HS-27A (cell line): ENCODE data around the gene GPR37L1.
"Not testable (repeated sequence)": the region's sequence is repeated elsewhere in the genome, so short reads cannot be mapped to it uniquely, and the experiment has no call there.

ENCODE experiments used
- DNase-seq: peaks from one replicate; pipeline ENCODE4 v3.0.0-alpha.2; 2012; ENCODE audit warnings: low read depth, missing footprints

Gene GPR37L1

DNA sequence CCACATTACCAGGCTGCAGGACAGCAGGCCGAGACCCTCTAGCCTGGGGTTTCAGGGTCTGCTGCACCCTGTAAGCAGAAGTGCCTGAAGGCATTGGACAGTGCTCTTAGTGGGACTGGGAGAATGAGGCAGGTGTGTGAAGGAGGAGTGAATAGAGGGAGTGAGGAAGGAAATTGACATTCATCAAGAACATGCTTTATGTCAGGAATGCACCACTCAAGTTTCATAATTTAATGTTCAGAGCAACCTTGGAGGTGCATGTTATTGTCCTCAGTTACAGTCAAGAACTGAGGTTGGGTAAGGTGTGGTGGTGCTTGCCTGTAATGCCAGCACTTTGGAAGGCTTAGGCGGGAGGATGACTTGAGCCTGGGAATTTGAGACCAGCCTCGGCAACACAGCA is 11.7 kb upstream of the GPR37L1 start:
- no peak for DNase-seq

DNA sequence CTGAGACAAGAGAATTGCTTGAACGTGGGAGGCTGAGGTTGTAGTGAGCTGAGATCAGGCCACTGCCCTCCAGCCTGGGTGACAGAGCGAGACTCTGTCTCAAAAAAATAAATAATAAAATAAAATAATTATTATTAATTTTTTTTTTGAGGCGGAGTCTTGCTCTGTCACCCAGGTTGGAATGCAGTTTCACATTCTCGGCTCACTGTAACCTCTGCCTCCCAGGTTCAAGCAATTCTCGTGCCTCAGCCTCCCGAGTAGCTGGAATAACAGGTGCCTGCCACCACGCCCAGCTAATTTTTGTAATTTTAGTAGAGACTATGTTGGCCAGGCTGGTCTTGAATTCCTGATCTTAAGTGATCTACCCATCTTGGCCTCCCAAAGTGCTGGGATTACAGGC is 11.1 kb upstream of the GPR37L1 start:
- not testable (repeated sequence) for DNase-seq

DNA sequence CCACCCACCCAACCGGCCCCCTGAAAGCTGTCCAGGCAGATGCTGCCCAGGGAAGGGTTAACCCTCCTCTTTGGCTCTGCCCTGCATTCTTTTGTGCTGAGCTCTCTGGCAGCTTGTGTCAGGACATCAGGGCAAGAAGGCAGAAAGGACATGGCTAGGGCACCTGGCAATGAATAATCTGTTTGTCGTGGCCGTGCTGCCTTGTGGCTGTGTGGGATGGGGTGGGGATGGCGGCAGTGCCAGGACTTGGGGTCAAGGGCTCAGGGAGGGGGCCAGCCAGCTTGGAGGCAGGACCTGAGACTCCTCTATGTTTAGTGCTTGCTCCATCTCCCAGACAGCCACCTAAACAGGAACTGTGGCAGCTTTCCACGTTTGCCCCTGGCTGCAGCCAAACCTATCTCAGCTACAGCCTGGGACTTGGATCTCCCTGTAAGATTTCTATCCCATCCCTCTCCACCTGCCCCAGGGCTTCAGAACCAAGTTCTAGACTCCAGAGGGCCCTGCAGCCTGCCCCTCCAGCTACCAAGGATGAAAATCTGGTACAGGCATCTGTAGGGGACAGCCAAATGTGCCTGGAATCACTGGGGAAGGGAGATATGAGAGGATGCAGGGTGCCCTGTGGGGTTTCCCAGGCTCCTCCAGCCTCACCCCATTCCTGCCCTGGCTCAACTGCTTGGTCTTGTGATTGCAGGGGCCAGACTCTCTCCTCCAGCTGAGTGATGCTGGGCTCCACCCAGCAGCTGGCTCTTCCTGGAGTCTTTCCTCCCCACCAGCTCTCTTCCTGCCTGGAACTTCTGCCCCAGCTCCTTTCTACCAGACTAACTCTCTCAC is 9.6 kb upstream of the GPR37L1 start:
- DNase-seq: no peak

DNA sequence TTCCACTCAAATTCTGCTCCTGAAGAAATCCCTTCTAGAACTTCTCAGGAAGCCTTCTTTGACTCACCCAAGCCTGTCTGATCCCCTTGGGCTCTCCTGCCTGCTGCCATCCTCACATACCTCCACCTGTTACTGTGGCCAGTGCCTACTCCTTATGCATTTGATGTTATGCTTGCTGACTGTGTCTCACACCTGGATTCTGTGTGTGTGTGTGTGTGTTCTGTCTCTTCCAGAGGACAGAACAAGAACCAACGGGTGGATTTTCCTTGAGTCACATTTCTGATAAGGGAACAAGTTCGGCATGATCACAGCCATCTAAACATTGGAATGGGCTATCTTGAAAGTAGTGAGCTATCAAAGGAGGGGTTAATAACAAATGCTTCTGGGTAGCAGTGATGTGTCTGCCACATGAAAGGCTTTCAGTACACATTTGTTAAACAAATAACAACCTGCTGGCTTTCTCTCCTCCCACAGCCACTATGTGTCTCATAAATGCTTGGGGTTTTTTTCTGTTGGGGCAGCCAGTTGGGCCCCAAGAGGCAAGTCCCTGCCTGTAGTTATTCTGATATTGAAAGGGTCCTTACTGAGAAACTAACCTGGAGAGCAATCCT is 8.9 kb upstream of the GPR37L1 start:
- no peak for DNase-seq

DNA sequence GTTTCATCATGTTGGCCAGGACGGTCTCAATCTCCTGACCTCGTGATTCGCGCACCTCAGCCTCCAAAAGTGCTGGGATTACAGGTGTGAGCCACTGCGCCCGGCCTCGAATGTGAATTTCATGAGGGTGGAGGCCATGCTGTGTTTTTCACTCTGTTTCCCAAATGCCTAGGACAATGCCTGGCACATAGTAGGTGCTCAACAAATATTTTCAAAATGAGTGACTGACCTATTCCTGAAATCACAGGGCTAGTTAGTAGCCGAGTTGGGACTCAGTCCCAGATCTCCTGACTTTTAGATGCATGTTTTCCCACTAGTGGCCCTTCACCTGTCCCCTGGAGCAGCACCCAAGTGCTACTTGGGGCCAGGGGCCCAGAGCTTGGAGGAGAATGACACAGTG is 6.4 kb upstream of the GPR37L1 start:
- DNase-seq: no peak

DNA sequence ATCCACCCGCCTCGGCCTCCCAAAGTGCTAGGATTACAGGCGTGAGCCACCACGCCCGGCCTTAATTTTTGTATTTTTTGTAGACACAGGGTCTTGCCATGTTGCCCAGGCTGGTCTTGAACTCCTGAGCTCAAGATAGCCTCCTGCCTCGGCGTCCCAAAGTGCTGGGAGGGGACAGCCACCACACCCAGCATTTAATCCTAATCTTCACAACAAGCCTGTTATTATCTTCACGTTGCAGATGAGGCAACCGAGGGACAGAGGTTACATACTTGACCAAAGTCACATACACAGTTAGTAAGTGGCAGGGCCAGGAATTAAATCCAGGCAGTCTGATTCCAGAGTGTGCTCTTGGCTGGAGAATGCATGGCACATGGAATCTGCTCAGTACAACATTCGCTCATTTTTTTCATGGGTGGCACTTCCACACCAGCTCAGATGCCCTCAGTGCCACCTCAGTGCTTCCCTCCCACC is 4.8 kb upstream of the GPR37L1 start:
- DNase-seq: no peak

DNA sequence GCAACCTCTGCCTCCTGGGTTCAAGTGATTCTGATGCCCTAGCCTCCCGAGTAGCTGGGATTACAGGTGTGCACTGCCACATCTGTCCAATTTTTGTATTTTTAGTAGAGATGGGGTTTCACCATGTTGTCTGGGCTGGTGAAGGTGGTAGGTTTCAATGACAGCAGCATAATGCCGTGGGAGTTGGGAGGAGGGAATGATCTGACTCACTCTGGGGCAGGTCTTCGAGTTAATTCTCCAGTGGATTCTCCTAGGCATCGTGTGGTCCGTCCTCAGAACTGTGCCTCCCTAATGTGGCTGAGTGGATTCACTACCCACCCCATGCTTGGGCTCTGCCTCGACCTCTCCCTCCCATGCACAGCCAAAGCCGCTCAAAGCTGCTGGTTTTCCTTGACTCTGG is 1.7 kb upstream of the GPR37L1 start:
- DNase-seq: no peak

DNA sequence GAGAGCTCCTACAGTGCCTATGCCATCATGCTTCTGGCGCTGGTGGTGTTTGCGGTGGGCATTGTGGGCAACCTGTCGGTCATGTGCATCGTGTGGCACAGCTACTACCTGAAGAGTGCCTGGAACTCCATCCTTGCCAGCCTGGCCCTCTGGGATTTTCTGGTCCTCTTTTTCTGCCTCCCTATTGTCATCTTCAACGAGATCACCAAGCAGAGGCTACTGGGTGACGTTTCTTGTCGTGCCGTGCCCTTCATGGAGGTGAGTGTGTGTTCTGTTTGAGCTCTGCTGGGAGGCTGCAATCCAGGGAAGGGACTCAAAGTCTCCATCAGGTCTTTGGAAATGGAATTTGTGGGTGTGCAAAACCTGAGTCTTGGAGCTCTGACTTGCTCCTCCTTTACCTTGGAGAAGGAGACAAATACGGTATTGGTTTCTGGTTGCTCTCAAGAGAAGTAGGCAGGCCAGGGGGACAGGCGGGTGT is 658 bp downstream of the GPR37L1 start:
- no peak for DNase-seq

DNA sequence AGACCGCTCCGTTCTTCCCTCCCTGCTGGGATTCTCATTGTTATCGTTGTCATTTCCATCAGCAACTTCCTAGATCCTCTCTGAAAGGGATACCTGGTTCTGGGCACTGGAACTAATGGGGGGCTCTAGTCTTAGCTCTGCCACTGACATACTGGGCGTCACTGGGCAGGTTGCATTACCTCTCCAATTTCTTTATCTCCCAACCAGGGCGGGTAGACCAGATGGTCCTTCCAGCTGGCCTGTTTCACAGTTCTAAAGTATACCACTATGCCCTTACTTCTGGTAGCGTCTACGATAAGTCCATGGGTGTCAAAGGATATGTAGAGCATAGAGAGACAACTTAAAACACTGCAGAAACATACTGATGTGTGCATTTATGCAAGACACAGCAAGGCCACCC is 1.4 kb downstream of the GPR37L1 start:
- DNase-seq: no peak

DNA sequence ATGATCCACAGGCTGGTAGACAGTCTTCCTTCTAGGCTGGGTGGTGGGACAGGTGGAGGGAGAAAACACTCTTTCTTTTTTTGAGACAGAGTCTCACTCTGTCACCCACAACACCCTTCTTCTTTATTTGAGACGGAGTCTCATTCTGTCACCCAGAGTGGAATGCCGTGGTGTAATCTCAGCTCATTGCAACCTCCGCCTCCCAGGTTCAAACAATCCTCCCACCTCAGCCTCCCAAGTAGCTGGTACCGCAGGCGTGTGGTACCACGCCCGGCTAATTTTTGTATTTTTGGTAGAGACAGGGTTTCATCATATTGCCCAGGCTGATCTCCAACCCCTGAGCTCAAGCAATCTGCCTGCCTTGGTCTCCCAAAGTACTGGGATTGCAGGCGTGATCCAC is 2.9 kb downstream of the GPR37L1 start:
- DNase-seq: no peak

DNA sequence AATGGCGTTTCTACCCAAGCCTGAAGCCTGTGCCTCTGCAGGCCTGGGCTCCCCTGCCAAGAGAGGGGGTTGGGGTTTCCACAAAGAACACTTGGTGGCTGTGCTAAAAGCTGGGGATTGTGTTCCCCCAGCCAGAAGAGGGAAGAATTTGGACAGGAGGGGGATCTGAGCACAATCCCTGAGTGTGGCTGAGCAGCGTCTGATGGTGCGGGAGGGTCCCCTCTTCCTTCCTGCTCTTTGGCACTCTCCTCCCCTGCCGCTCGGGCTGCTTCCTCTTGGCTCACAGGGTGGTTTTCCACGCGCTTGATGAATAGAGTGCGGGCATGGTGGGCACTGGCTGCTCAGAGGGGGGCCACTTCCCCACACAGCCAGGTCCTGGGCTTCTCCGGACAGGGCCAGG is 3.7 kb downstream of the GPR37L1 start:
- no peak for DNase-seq

DNA sequence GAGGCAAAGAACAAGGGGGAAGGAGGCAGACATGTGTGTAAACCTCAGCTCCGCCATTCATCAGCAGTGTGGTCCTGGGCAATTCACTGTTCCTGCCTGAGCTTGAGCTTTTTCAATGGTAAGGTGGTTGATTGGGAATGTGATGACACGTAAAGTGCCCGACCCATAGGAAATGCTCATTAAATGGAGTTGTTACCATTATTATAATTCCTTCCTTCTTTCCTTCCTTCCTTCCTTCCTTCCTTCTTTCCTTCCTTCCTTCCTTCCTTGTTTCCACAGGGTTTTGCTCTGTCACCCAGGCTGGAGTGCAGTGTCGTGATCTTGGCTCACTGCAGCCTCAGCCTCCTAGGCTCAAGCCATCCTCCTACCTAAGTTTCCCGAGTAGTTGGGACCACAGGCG is 4.3 kb downstream of the GPR37L1 start:
- no peak for DNase-seq

DNA sequence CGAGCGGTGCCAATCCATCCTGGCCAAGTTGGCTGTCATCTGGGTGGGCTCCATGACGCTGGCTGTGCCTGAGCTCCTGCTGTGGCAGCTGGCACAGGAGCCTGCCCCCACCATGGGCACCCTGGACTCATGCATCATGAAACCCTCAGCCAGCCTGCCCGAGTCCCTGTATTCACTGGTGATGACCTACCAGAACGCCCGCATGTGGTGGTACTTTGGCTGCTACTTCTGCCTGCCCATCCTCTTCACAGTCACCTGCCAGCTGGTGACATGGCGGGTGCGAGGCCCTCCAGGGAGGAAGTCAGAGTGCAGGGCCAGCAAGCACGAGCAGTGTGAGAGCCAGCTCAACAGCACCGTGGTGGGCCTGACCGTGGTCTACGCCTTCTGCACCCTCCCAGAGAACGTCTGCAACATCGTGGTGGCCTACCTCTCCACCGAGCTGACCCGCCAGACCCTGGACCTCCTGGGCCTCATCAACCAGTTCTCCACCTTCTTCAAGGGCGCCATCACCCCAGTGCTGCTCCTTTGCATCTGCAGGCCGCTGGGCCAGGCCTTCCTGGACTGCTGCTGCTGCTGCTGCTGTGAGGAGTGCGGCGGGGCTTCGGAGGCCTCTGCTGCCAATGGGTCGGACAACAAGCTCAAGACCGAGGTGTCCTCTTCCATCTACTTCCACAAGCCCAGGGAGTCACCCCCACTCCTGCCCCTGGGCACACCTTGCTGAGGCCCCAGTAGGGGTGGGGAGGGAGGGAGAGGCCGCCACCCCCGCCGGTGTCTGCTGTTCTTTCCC is 5.3 kb downstream of the GPR37L1 start:
- DNase-seq: no peak

DNA sequence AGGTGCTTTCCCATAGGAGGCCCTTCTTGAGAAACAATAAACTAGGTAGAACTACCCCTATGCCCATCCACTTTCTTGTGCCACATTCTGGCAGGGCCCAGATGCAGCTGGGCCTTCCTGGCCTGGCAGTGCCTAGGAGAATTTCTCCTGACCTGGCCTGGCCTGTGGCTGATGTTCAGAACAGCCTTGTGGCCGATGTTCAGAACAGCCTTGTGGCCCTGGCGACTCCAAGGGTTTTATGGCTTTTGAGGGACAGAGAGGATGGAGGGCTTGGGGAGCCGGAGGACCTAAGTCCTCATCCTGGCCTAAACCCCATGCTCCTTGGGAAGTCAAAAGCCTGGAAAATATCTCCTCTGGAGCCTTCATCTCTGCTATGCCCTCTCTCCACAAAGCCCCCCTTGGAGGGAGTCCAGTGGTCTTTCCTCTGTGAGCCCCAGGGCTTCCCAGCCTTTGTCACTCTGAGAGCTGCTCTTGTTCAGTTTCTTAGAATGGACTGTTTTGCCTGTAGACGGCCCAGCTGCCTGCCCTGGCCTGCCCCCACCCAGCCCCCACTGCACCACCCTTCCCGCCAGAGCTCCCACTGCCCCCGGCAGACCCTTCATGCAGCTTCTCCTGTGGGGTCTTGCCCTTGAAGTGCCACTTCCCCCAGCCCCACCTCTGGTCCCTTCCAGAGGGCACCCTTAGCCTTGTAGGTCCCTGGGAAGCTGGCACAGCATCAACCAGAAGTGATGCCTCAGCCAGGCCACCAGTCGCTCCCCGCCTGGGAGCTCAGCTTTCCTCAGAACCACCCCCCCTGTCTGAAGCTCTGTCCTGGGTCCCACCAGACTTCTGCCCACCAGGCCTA is 7.0 kb downstream of the GPR37L1 start:
- DNase-seq: no peak

DNA sequence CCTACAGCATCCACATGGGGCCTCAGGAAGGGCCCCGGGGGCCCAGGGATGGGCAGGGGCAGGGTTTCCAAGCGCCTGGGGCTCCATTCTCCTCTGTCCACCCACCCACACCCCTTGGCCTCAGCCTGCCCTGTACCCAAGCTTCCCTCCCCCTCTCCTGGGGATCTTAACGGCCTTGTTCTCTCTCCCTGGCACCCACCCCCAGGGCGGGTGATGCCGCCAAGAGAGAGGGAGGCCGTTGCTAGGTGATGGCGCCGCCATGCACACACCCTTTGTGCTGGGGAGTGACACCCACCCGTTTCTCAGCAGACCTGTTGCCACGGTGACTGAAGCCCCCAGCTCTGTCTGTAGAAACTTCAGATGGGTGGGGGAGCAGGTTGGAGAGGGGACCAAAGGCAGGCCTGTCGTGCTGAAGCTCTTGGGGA is 7.6 kb downstream of the GPR37L1 start:
- DNase-seq: no peak

DNA sequence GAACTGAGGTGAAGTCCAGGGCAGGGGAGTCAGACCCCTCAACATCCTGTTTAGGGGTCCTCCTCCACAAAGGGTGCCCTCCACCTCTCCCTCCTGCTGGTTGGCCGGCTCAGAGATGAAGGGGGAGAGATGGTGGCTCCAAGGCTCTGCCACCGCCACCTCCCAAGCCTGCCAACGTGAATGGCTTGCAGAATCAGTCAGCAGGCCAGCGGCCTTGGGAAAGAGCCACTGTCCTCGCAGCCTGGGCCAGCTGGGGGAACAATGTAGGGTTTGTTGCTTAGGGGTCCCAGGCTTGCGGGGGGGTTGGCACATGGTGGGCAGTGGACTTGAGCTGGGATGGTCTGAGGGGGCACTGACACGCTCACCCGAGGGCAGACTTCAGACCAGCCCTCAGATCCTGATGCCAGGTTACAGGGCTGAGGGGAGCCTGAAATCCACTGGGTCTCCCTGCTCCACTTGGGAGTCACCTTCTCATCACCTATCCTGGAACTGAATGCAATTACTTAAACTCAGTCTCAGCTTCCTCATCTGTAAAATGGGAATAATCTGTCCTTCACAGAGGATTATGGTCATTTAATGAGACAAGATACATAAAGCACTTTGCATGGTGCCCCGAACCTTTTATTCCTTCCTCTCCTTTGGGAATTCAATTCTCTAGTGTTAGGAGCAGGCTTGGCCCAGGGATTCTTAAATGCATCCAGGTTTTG is 8.3 kb downstream of the GPR37L1 start:
- no peak for DNase-seq

DNA sequence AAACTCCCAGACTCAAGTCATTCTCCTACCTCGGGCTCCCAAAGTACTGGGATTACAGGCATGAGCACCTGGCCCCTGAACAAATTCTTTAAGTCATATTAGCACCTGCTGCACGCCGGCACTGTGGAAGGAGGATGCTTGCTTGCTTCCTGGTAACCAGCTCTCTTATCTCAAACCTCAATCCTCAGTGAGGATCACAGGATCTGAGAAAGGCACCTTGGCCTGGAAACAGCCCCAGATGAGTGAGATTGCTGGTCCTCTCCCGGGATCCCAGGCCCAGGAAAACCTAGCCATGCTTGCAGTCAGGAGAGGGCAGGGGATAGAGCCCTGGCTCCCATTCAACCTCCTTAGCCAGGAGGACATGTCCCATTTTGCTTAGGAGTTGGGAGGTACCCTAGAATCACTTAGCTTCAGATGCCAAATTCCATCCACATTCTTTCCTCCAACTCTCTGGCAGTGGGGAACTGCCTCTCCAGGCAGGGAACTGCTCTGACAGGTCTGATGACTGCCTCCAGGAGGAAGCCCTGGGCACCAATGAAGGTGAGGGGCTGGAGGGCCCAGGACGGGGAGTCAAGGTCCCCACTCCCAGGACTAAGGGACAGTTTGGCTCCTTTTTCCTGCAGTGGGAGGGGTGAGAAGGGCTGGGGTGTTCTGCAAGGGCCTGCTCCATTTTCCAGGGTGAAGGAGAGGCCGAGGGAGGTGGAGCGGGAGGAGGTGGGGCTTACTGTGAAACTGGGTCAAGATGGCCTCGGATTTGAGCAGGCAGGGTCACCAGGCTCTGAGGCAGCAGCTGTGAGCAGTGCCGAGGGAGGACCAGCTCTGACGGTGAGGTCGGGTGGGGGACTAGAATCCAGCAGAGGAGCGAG is 9.5 kb downstream of the GPR37L1 start:
- no peak for DNase-seq

DNA sequence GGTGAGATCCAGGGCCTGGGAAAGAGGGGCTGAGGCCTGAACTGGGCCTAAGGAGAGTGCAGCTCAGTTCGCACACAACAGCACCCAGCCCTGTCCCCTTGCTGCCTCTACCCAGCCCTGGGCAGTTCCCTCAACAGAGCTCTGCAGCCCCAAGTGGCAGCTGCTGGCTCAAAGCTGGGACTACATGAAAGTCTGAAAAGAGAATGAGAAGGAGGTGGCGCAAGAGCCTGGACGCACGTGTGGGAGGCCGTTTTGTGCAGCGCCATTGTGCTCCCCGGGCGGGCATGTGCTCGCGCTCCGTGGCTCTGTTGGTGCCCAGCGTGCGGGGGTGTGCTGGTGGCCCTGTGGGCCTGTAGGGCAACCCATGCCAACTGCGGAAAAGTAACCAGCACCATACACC is 10.3 kb downstream of the GPR37L1 start:
- no peak for DNase-seq

DNA sequence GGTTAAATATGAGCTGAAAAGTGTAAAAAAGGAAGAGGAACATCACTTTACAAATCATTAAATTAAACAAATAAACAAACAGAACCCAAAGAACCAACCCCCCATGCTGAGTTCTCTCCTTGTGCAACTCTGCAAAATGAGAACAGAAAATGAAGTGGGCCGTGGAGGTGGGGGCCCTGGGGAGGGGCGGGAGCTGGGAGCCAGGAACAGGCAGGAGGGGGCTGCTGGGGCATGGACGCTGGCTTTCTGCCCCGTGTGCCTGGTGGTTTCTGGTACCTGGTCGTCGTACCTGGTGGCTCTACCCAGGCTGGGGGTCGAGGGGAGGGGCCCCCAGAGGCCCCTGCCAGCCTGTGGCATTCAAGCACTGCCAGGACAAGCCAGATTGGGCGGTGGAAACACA is 10.8 kb downstream of the GPR37L1 start:
- DNase-seq: no peak

DNA sequence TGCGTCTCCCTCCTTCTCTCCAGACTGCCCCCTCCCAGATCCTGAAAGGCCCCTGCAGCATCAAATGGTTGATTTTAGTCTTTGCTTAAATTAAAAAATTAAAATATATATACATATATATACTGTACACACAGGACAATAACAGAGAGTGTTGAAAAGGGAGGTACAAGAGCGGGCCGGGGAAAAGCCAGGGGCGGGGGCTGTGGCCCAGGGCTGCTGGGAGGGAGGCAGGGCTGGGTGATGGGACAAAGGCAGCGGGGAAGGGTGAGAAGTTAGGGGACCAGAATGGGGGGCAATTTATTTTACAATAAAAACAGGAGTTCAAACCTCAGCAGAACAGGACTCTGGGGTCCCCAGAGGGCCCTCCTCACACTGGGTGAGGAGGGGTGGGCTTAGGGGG is 11.3 kb downstream of the GPR37L1 start:
- no peak for DNase-seq
